Kasumi-1 (cell line): ENCODE data around the gene METTL24.

Experiments used
- DNase-seq, 2 experiments: peaks; one replicate each; lab custom pipeline; 2025; lab: John Stamatoyannopoulos, UW

METTL24 gene

GRCh38 chr6:110337486-110337885 is 20.7 kb downstream of the METTL24 start:
- DNase-seq: no peak

GRCh38 chr6:110334423-110335180 is 23.5 kb downstream of the METTL24 start:
- DNase-seq: no peak

- no peak for DNase-seq
These were observed 25.9 kb downstream of the METTL24 start for GRCh38 chr6:110332281-110332680.

GRCh38 chr6:110331816-110332215 is 26.3 kb downstream of the METTL24 start:
- DNase-seq: no peak

GRCh38 chr6:110331390-110331789 is 26.8 kb downstream of the METTL24 start:
- DNase-seq: no peak

- no peak for DNase-seq
These were observed 28.3 kb downstream of the METTL24 start for GRCh38 chr6:110329714-110330436.

- no peak for DNase-seq
These were observed 28.8 kb downstream of the METTL24 start for GRCh38 chr6:110329348-110329713.

GRCh38 chr6:110328259-110328658 is 29.9 kb downstream of the METTL24 start:
- no peak for DNase-seq

GRCh38 chr6:110327391-110327790 is 30.8 kb downstream of the METTL24 start:
- no peak for DNase-seq

- DNase-seq: no peak
These were observed 31.5 kb downstream of the METTL24 start for GRCh38 chr6:110326609-110327008.

- no peak for DNase-seq
These were observed 32.1 kb downstream of the METTL24 start for GRCh38 chr6:110326057-110326456.

- no peak for DNase-seq
These were observed 33.0 kb downstream of the METTL24 start for GRCh38 chr6:110325197-110325596.

GRCh38 chr6:110324548-110324947 is 33.6 kb downstream of the METTL24 start:
- DNase-seq: no peak

- DNase-seq: no peak
These were observed 34.9 kb downstream of the METTL24 start for GRCh38 chr6:110323258-110323657.

GRCh38 chr6:110322874-110323242 is 35.3 kb downstream of the METTL24 start:
- peak; percentile 74 to 75 for DNase-seq

GRCh38 chr6:110322151-110322873 is 35.8 kb downstream of the METTL24 start:
- DNase-seq: peak; percentile 60 to 74

GRCh38 chr6:110320307-110320706 is 37.8 kb downstream of the METTL24 start:
- no peak for DNase-seq

GRCh38 chr6:110319843-110320242 is 38.3 kb downstream of the METTL24 start:
- no peak for DNase-seq

GRCh38 chr6:110319381-110319780 is 38.8 kb downstream of the METTL24 start:
- no peak for DNase-seq

GRCh38 chr6:110318971-110319370 is 39.2 kb downstream of the METTL24 start:
- no peak for DNase-seq

GRCh38 chr6:110317646-110318045 is 40.5 kb downstream of the METTL24 start:
- DNase-seq: no peak

GRCh38 chr6:110317189-110317588 is 41.0 kb downstream of the METTL24 start:
- DNase-seq: no peak

GRCh38 chr6:110315869-110316398 is 42.2 kb downstream of the METTL24 start:
- no peak for DNase-seq
